ENCODE results near the gene TDG. TPM values are rescaled to one million over a fixed set of nuclear protein-coding genes. Genes with fewer than 3 reads are reported as not detected.

TDG gene
- total RNA-seq, 1 experiment from 2014 or later: 70.3 TPM

DNA sequence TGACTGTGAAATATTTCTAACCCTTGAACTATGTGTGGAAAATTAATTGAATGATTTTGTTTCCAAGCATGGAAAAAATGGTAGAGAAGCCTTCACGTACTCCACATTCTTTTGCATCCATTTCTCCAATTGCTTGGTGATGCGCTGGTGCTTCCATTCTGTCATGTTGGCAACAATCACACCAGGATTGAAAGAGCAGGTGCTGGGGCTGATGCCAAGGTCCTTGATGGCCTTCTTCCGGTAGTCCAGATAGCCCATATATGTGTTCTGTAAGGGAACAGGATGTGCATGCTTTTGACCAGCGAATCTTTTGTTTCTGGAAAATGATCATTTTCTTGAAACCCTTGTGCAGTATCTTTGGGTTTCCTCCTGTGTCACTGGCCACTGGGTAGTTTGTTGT, 28.6 kb downstream of the TDG start:
- Histone ChIP-seq H4K5ac (ENCODE audit: insufficient read length, low read depth, low read length) (no peak overlapping the region), H3K56ac (ENCODE audit: insufficient read length, low read depth, low read length) (no peak overlapping the region), H2AFZ (ENCODE audit: low read length) (no peak overlapping the region), H4K8ac (replicated peaks; ENCODE audit: insufficient read length, low read depth, low read length) (no peak overlapping the region), H3K23me2 (ENCODE audit: insufficient read length, low read depth, low read length, poor library complexity, severe bottlenecking) (no peaks in the 10 kb centered on the region), H3K14ac (ENCODE audit: insufficient read depth, low read length) (no peak overlapping the region), H3K27me3 (ENCODE audit: insufficient read depth, low read length) (no peaks in the 10 kb centered on the region), H3K4me1 (ENCODE audit: insufficient read depth, low read length) (no peaks in the 10 kb centered on the region), H3K4ac (ENCODE audit: low read depth, low read length) (no peak overlapping the region), H4K20me1 (ENCODE audit: control insufficient read depth, insufficient read depth, insufficient read length) (no peaks in the 10 kb centered on the region), H3K79me2 (ENCODE audit: insufficient read depth, low read length) (no peaks in the 10 kb centered on the region), H2BK20ac (ENCODE audit: low read depth, low read length, poor library complexity, severe bottlenecking) (no peak overlapping the region), H3K4me2 (ENCODE audit: insufficient read depth, insufficient read length, low read length) (no peak overlapping the region), H3K9me3 (ENCODE audit: control insufficient read depth, low read depth, low read length) (no peaks in the 10 kb centered on the region), H3K18ac (ENCODE audit: insufficient read length, low read depth, low read length) (no peak overlapping the region), H3K27ac (ENCODE audit: insufficient read length, low read depth, low read length) (no peak overlapping the region), H3K9ac (ENCODE audit: extremely low read depth, insufficient read length, low read length) (no peak overlapping the region), H2AK5ac (ENCODE audit: insufficient read length, low read length) (no peak overlapping the region), H2BK5ac (ENCODE audit: insufficient read length, low read length) (no peak overlapping the region), H2BK120ac (ENCODE audit: low read depth, low read length, poor library complexity, severe bottlenecking) (no peak overlapping the region), H3K79me1 (ENCODE audit: insufficient read depth, low read depth, low read length, poor library complexity, severe bottlenecking) (no peaks in the 10 kb centered on the region), H3K23ac (ENCODE audit: insufficient read length, low read depth, low read length) (no peak overlapping the region), H4K91ac (ENCODE audit: insufficient read length, low read depth, low read length) (no peak overlapping the region), H2BK12ac (ENCODE audit: insufficient read length, low read depth, low read length) (no peak overlapping the region), H3T11ph (ENCODE audit: low read length) (no peak overlapping the region), H2BK15ac (ENCODE audit: low read depth, low read length) (no peak overlapping the region)
- TF ChIP-seq, protein P1, sequence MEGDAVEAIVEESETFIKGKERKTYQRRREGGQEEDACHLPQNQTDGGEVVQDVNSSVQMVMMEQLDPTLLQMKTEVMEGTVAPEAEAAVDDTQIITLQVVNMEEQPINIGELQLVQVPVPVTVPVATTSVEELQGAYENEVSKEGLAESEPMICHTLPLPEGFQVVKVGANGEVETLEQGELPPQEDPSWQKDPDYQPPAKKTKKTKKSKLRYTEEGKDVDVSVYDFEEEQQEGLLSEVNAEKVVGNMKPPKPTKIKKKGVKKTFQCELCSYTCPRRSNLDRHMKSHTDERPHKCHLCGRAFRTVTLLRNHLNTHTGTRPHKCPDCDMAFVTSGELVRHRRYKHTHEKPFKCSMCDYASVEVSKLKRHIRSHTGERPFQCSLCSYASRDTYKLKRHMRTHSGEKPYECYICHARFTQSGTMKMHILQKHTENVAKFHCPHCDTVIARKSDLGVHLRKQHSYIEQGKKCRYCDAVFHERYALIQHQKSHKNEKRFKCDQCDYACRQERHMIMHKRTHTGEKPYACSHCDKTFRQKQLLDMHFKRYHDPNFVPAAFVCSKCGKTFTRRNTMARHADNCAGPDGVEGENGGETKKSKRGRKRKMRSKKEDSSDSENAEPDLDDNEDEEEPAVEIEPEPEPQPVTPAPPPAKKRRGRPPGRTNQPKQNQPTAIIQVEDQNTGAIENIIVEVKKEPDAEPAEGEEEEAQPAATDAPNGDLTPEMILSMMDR (conservative IDR thresholded peaks at IDR 0.05): no peak
- no peak for DNase-seq
- no CpG with 5 or more reads among the region's 4 CpGs for WGBS (ENCODE audit: extremely low coverage, insufficient read length, low lambda C conversion rate)
- no peak overlapping the region for H3K27ac Mint-ChIP-seq
- no peaks in the 10 kb centered on the region for H3K9me3 Mint-ChIP-seq
- no peak overlapping the region for H3K4me3 Mint-ChIP-seq
- H3K36me3 Mint-ChIP-seq (ENCODE audit: insufficient read depth in 1 of 3, low read depth in 3 of 3): peaks cover 0 to 1% (median 0%) of the 10 kb centered on the region in 3 experiments; a peak in 1 of 7 replicates
- no peaks in the 10 kb centered on the region for H3K4me1 Mint-ChIP-seq
- no peaks in the 10 kb centered on the region for H3K27me3 Mint-ChIP-seq (ENCODE audit: low read depth)

All from H9 (cell line).